Neuronal stem cell (in vitro differentiated cells): Measurements from ENCODE around the gene PIEZO1. TPM values are rescaled to one million over a fixed set of nuclear protein-coding genes. Genes with fewer than 3 reads are reported as not detected.
A peak's percentile ranks its signal among the peaks of the same experiment; 100 is the strongest.

Experiments used
- DNase-seq: peaks from one replicate; pipeline ENCODE4 v3.0.0-alpha.2; 2013; ENCODE audit warnings: low spot score
- H2AFZ ChIP-seq: one replicate; pipeline ENCODE4 v1.6.1; 2013; ENCODE audit warnings: mild to moderate bottlenecking, low read length, inconsistent platforms
- H2AK5ac ChIP-seq: 2 replicates; pipeline ENCODE4 v1.6.1; 2013; ENCODE audit warnings: low read depth, mild to moderate bottlenecking, inconsistent platforms, low read length, moderate library complexity, mixed read lengths
- H2BK120ac ChIP-seq: 2 replicates; pipeline ENCODE4 v1.6.1; 2013; ENCODE audit warnings: low read depth, mild to moderate bottlenecking, inconsistent platforms, low read length, moderate library complexity, mixed read lengths
- H2BK12ac ChIP-seq: one replicate; pipeline ENCODE4 v1.6.1; 2013; ENCODE audit warnings: low read length, inconsistent platforms
- H2BK15ac ChIP-seq: 2 replicates; pipeline ENCODE4 v1.6.1; 2013; ENCODE audit warnings: mild to moderate bottlenecking, low read length, inconsistent platforms, mixed read lengths
- H2BK5ac ChIP-seq: one replicate; pipeline ENCODE4 v1.6.1; 2013; ENCODE audit warnings: inconsistent platforms, mild to moderate bottlenecking, low read length, moderate library complexity
- H3K14ac ChIP-seq: one replicate; pipeline ENCODE4 v1.6.1; 2013; ENCODE audit warnings: low read length, inconsistent platforms
- H3K18ac ChIP-seq: 2 replicates; pipeline ENCODE4 v1.6.1; 2013; ENCODE audit warnings: low read length, inconsistent platforms
- H3K23ac ChIP-seq: 2 replicates; pipeline ENCODE4 v1.6.1; 2013; ENCODE audit warnings: low read depth, mild to moderate bottlenecking, mixed read lengths, low read length, inconsistent platforms; ENCODE audit not compliant: poor library complexity
- H3K27ac ChIP-seq: replicated peaks from 3 replicates; pipeline ENCODE4 v1.5.1; 2013; ENCODE audit warnings: low read length, inconsistent platforms
- H3K27me3 ChIP-seq, 3 experiments: 2 replicates each; pipeline ENCODE4 v1.6.1; 2013; ENCODE audit warnings: low read length in 3 of 3, mild to moderate bottlenecking in 2 of 3, inconsistent platforms in 1 of 3, low read depth in 1 of 3, mixed read lengths in 1 of 3, moderate library complexity in 1 of 3; ENCODE audit not compliant: control insufficient read depth in 3 of 3, insufficient read depth in 3 of 3
- H3K36me3 ChIP-seq, 2 donors: replicated peaks in 1 of 2; 2 replicates each; pipeline ENCODE4 v1.6.1; 2013; ENCODE audit warnings: low read length in 2 of 2; ENCODE audit not compliant: control insufficient read depth in 2 of 2, insufficient read depth in 2 of 2
- H3K4ac ChIP-seq: 2 replicates; pipeline ENCODE4 v1.6.1; 2013; ENCODE audit warnings: inconsistent platforms, mild to moderate bottlenecking, low read length, moderate library complexity
- H3K4me1 ChIP-seq, 2 donors: 1 replicate in 1 of 2; 2 replicates in 1 of 2; pipeline ENCODE4 v1.6.1; 2013; ENCODE audit warnings: low read length in 2 of 2, low read depth in 1 of 2; ENCODE audit not compliant: control insufficient read depth in 2 of 2, insufficient read depth in 1 of 2
- H3K4me2 ChIP-seq: one replicate; pipeline ENCODE4 v1.6.1; 2013; ENCODE audit warnings: mild to moderate bottlenecking, low read length, inconsistent platforms; ENCODE audit not compliant: insufficient read depth, poor library complexity, severe bottlenecking
- H3K4me3 ChIP-seq, 2 donors: 2 replicates each; pipeline ENCODE4 v1.5.1; 2013; ENCODE audit warnings: low read length in 2 of 2, mild to moderate bottlenecking in 2 of 2, inconsistent platforms in 1 of 2, moderate library complexity in 1 of 2
- H3K79me1 ChIP-seq: one replicate; pipeline ENCODE4 v1.6.1; 2013; ENCODE audit warnings: low read depth, mild to moderate bottlenecking, inconsistent platforms, low read length, moderate library complexity
- H3K9ac ChIP-seq: one replicate; pipeline ENCODE4 v1.6.1; 2013; ENCODE audit warnings: mild to moderate bottlenecking, low read depth, low read length, inconsistent platforms; ENCODE audit not compliant: poor library complexity
- H3K9me3 ChIP-seq, 2 donors: replicated peaks in 1 of 2; 2 replicates each; pipeline versions ENCODE3 to v1.6.1; 2013; ENCODE audit warnings: low read length in 2 of 2, mild to moderate bottlenecking in 2 of 2, inconsistent platforms in 1 of 2, low read depth in 1 of 2, mixed read lengths in 1 of 2, moderate library complexity in 1 of 2; ENCODE audit not compliant: control insufficient read depth in 2 of 2, insufficient read depth in 1 of 2
- H4K8ac ChIP-seq: one replicate; pipeline ENCODE4 v1.6.1; 2013; ENCODE audit warnings: low read depth, mild to moderate bottlenecking, inconsistent platforms, low read length, moderate library complexity
- H4K91ac ChIP-seq: one replicate; pipeline ENCODE4 v1.6.1; 2013; ENCODE audit warnings: low read length, low read depth, mild to moderate bottlenecking, inconsistent platforms; ENCODE audit not compliant: poor library complexity
- WGBS, 2 donors: extraction: QIAGEN DNeasy Blood & Tissue Kit; methylation state at CpG; one replicate each; pipeline ENCODE4 v1.1.7; 2013; ENCODE audit warnings: missing lambda C conversion rate in 2 of 2, mixed read lengths in 1 of 2; ENCODE audit not compliant: insufficient read length in 2 of 2, insufficient replicate concordance in 1 of 2; ENCODE audit errors: extremely low coverage in 2 of 2; 5-methylcytosine and 5-hydroxymethylcytosine counted together
- polyA plus RNA-seq, 2 experiments: library from polyadenylated mRNA; stranded (reverse); fragments of 200-250 nt; gene quantifications; one replicate each; pipeline ENCODE4 v1.2.3, GENCODE V29; 2013

The PIEZO1 gene, protein sequence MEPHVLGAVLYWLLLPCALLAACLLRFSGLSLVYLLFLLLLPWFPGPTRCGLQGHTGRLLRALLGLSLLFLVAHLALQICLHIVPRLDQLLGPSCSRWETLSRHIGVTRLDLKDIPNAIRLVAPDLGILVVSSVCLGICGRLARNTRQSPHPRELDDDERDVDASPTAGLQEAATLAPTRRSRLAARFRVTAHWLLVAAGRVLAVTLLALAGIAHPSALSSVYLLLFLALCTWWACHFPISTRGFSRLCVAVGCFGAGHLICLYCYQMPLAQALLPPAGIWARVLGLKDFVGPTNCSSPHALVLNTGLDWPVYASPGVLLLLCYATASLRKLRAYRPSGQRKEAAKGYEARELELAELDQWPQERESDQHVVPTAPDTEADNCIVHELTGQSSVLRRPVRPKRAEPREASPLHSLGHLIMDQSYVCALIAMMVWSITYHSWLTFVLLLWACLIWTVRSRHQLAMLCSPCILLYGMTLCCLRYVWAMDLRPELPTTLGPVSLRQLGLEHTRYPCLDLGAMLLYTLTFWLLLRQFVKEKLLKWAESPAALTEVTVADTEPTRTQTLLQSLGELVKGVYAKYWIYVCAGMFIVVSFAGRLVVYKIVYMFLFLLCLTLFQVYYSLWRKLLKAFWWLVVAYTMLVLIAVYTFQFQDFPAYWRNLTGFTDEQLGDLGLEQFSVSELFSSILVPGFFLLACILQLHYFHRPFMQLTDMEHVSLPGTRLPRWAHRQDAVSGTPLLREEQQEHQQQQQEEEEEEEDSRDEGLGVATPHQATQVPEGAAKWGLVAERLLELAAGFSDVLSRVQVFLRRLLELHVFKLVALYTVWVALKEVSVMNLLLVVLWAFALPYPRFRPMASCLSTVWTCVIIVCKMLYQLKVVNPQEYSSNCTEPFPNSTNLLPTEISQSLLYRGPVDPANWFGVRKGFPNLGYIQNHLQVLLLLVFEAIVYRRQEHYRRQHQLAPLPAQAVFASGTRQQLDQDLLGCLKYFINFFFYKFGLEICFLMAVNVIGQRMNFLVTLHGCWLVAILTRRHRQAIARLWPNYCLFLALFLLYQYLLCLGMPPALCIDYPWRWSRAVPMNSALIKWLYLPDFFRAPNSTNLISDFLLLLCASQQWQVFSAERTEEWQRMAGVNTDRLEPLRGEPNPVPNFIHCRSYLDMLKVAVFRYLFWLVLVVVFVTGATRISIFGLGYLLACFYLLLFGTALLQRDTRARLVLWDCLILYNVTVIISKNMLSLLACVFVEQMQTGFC (N-terminal part only)
- 8.0 TPM for polyA plus RNA-seq (2013, experiment 1 of 2)
- 9.2 TPM for polyA plus RNA-seq (2013, experiment 2 of 2)

DNA sequence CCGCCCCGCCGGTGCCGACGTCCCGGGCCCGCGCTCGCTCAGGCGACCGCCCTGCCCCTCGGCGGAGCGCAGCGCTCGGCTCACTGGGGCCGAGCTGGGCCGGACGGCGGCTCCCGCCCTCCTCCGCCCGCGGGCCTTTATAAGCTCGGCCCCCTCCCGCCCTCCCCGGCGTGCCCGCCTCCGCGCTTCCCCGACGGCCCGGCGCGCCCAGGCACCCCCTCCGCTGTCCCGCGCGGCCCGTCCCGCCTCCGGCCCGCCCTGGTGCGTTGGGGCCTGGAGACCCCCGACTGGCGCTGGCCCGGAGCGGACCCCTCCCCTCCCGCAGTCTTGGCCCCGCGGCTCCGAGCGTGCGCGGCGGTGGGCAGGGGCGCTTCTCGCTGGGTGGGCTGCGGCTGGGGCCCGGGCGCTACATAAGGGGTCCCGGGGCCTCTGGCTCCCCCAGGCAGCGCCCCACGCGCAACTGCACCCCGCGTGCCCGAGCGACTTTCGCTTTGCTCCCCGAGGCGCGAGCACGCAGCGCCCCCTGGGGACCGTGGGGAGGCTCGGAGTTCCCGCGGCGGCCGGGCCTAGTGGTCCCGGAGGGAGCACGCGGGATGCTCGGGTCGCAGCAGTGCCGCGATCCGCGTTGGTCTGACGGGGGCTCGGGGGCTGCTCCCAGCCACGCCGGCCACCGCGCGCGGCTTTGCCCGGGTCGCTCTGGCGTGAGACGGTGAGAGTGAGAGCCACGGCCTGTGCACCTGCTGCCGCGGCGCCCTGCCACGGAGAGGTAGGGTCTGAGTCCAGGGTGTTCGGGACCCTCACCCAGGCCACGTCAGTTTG lies at the start of gene PIEZO1:
PIEZO1 (minus strand) TSS at position 115 of the 819 bp plus-strand sequence. CDS start 256 bp downstream, outside the sequence.
- peaks cover 3% of the 10 kb centered on the region for H3K79me1 ChIP-seq
- peak within 1 kb of the TSS; percentile 95 for H3K18ac ChIP-seq
- H2BK12ac ChIP-seq, result peak within 1 kb of the TSS; percentile 94
- H3K9me3 ChIP-seq, result no peaks in the 10 kb centered on the region
- peak within 1 kb of the TSS; percentile 45 to 78 for H3K4me3 ChIP-seq
- H2BK5ac ChIP-seq, result peak within 1 kb of the TSS; percentile 82
- no CpG with 5 or more reads among the region's 110 CpGs for WGBS, 2 donors
- H3K23ac ChIP-seq, result peak within 1 kb of the TSS; percentile 55
- no peak for DNase-seq
- H4K8ac ChIP-seq, result peak within 1 kb of the TSS; percentile 92
- peak within 1 kb of the TSS; percentile 71 for H3K14ac ChIP-seq
- H4K91ac ChIP-seq, result no peak within 1 kb of the TSS
- H3K4ac ChIP-seq, result peak within 1 kb of the TSS; percentile 84
- peaks cover 0 to 46% (median 18%) of the 10 kb centered on the region in 3 experiments for H3K27me3 ChIP-seq
- H3K9ac ChIP-seq, result peak within 1 kb of the TSS; percentile 50
- H2AK5ac ChIP-seq, result peak within 1 kb of the TSS; percentile 95
- no peaks in the 10 kb centered on the region for H3K36me3 ChIP-seq
- H2AFZ ChIP-seq, result peak within 1 kb of the TSS; percentile 82
- H2BK120ac ChIP-seq, result no peak within 1 kb of the TSS
- H3K4me2 ChIP-seq, result peak within 1 kb of the TSS; percentile 89
- H3K27ac ChIP-seq, result peak within 1 kb of the TSS; percentile 31
- H2BK15ac ChIP-seq, result peak within 1 kb of the TSS; percentile 100
- H3K4me1 ChIP-seq, result peaks cover 4 to 11% of the 10 kb centered on the region in 2 donors

DNA sequence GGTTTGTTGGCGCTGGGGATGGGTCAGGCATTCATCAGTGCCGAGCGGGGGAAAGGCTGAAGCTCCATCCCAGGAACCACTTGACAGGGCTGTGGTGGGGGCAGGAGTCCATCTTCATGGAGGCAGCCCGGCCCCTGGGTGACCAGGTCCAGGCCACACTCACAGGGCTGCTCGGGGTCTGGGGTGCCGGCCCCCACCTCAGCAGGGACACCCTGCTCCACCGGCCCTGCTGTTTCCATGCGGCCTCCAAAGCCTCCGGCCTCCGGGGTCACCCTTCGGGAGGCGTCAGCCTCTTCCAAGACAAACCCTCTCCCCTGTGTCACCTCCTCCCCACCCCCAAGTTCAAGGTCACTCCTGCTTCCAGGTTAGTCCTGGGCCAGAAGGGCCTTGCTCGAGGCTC lies 49.6 kb upstream of the PIEZO1 start:
- WGBS, 2 donors, result no CpG with 5 or more reads among the region's 13 CpGs
- Histone ChIP-seq H2AFZ (no peak overlapping the region), H4K91ac (no peak overlapping the region), H2BK15ac (no peak overlapping the region), H3K9ac (no peak overlapping the region), H3K4me3 (no peak overlapping the region), H2AK5ac (no peak overlapping the region), H4K8ac (no peak overlapping the region), H3K4me2 (no peak overlapping the region), H2BK12ac (no peak overlapping the region), H2BK120ac (no peak overlapping the region), H3K4me1 (no peaks in the 10 kb centered on the region), H3K18ac (no peak overlapping the region), H3K27me3 (no peaks in the 10 kb centered on the region), H2BK5ac (no peak overlapping the region), H3K27ac (no peak overlapping the region), H3K36me3 (peaks cover 0 to 9% of the 10 kb centered on the region in 2 donors), H3K14ac (no peak overlapping the region), H3K9me3 (no peaks in the 10 kb centered on the region), H3K23ac (no peak overlapping the region), H3K4ac (no peak overlapping the region), H3K79me1 (peaks cover 9% of the 10 kb centered on the region)
- no peak for DNase-seq

DNA sequence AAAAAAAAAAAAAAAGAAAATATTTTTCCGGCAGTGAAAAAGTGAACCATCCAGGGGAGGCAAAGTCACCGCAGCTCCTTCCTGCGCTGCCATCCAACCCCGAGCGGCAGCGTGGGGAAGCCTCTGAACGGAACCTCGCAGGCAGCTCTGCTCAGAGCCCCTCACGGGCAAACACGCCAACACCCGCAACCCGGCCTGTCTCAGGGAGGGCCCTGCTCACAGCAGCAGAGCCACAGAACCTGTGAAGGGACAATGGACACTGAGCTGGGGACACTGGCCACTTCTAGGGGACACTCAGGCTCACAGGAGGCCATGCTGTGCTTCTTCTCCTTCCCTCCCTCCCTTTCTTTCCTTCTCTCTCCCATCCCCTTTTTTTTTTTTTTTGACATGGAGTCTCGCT lies 48.1 kb upstream of the PIEZO1 start:
- H3K9me3 ChIP-seq, result no peaks in the 10 kb centered on the region

More for the DNA sequence above, 48.1 kb upstream of the PIEZO1 start:
- Histone ChIP-seq H3K18ac (no peak overlapping the region), H2AK5ac (no peak overlapping the region), H4K91ac (no peak overlapping the region), H3K79me1 (peaks cover 10% of the 10 kb centered on the region), H3K4ac (no peak overlapping the region), H3K4me1 (no peaks in the 10 kb centered on the region), H3K4me2 (no peak overlapping the region), H3K23ac (no peak overlapping the region), H4K8ac (no peak overlapping the region), H3K27ac (no peak overlapping the region), H2BK15ac (no peak overlapping the region), H3K14ac (no peak overlapping the region), H3K4me3 (no peak overlapping the region), H2BK5ac (no peak overlapping the region), H2AFZ (no peak overlapping the region), H2BK120ac (no peak overlapping the region), H3K36me3 (peaks cover 0 to 7% of the 10 kb centered on the region in 2 donors), H3K9ac (no peak overlapping the region), H3K27me3 (no peaks in the 10 kb centered on the region), H2BK12ac (no peak overlapping the region)
- WGBS, 2 donors, result no CpG with 5 or more reads among the region's 13 CpGs
- no peak for DNase-seq
